ENCODE measurements around the gene ZNF23. TPM values are rescaled to one million over a fixed set of nuclear protein-coding genes. Genes with fewer than 3 reads are reported as not detected.

Gene ZNF23
- total RNA-seq: 4.2 and 5.6 TPM in 2 replicates

GRCh38 chr16:71461686-71462648 lies at the start of gene ZNF23:
TSS of gene ZNF23 (minus strand) at chr16:71462247. CDS start at chr16:71456796, 5,451 bp downstream.

GRCh38 chr16:71489122-71489521 lies 27.1 kb upstream of the ZNF23 start, which contains the start of gene ZNF19:
TSS of gene ZNF19 (minus strand) at chr16:71489324. CDS start at chr16:71482114, 7,210 bp downstream.

GRCh38 chr16:71442051-71442440 lies 20.0 kb downstream of the ZNF23 start, which contains the start of gene TLE7:
TSS of gene TLE7 (minus strand) at chr16:71442054. CDS start at chr16:71433324, 8,730 bp downstream.

Other genes starting within 250 kb of the ZNF23 start
- gene HYDIN, start 231.5 kb downstream of the ZNF23 start, total RNA-seq: 0.08 and 0.19 TPM in 2 replicates
- gene CMTR2, start 172.8 kb downstream of the ZNF23 start, total RNA-seq: 21.8 and 27.5 TPM in 2 replicates
- gene CALB2, start 103.5 kb downstream of the ZNF23 start, total RNA-seq: not detected in 2 replicates
- gene TLE7, start 20.2 kb downstream of the ZNF23 start, total RNA-seq: not detected in 2 replicates
- 1.3 and 1.6 TPM in 2 replicates for gene ZNF19, start 27.1 kb upstream of the ZNF23 start, total RNA-seq
- 0.30 TPM in 1 of 2 replicates, not detected in the other for gene CHST4, start 64.2 kb upstream of the ZNF23 start, total RNA-seq
- not detected in 2 replicates for gene TAT, start 114.8 kb upstream of the ZNF23 start, total RNA-seq
- 9.2 and 9.6 TPM in 2 replicates for gene MARVELD3, start 163.9 kb upstream of the ZNF23 start, total RNA-seq